Loucy (cell line): ENCODE measurements around the gene GULP1.

Experiments
- H2AFZ ChIP-seq: fragments of 200-600 bp; sonication (generic); 2 replicates; pipeline ENCODE4 v1.6.0; 2016; ENCODE audit warnings: antibody characterized with exemption, mild to moderate bottlenecking, low read length, moderate library complexity
- H3F3A ChIP-seq: fragments of 200-600 bp; 2 replicates; pipeline ENCODE4 v1.6.0; 2016; ENCODE audit warnings: antibody characterized with exemption, low read depth, mild to moderate bottlenecking
- H3K27me3 ChIP-seq: fragments of 200-600 bp; sonication (generic); 2 replicates; pipeline ENCODE4 v1.6.1; 2014; ENCODE audit warnings: low read length, mild to moderate bottlenecking; ENCODE audit not compliant: insufficient read depth, poor library complexity, severe bottlenecking
- H3K36me3 ChIP-seq: fragments of 200-600 bp; sonication (generic); 2 replicates; pipeline ENCODE4 v1.6.1; 2016; ENCODE audit warnings: low read length; ENCODE audit not compliant: insufficient read depth
- H3K4me1 ChIP-seq: fragments of 200-600 bp; sonication (generic); 2 replicates; pipeline ENCODE4 v1.5.1; 2014; ENCODE audit warnings: low read length, mild to moderate bottlenecking; ENCODE audit not compliant: insufficient read depth, poor library complexity, severe bottlenecking
- H3K4me2 ChIP-seq: fragments of 200-600 bp; sonication (generic); 2 replicates; pipeline ENCODE4 v1.6.0; 2014; ENCODE audit warnings: antibody characterized with exemption, low read length, low read depth, mild to moderate bottlenecking; ENCODE audit not compliant: poor library complexity, severe bottlenecking
- H3K4me3 ChIP-seq: fragments of 200-600 bp; sonication (generic); 2 replicates; pipeline ENCODE4 v1.5.1; 2014; ENCODE audit warnings: low read length, mild to moderate bottlenecking, mixed read lengths; ENCODE audit not compliant: poor library complexity, severe bottlenecking
- H3K79me2 ChIP-seq: fragments of 200-600 bp; sonication (generic); 2 replicates; pipeline ENCODE4 v1.6.1; 2014; ENCODE audit warnings: low read length; ENCODE audit not compliant: insufficient read depth
- H3K9ac ChIP-seq: fragments of 200-600 bp; sonication (generic); 2 replicates; pipeline ENCODE4 v1.6.0; 2014; ENCODE audit warnings: mild to moderate bottlenecking, low read depth, low read length, moderate library complexity; ENCODE audit not compliant: poor library complexity, severe bottlenecking
- H3K9me2 ChIP-seq: fragments of 200-600 bp; sonication (generic); replicated peaks from 2 replicates; pipeline ENCODE4 v1.6.1; 2016; ENCODE audit warnings: low read depth, low read length, mixed read lengths
- H3K9me3 ChIP-seq: fragments of 200-600 bp; sonication (generic); 2 replicates; pipeline ENCODE4 v1.6.1; 2014; ENCODE audit warnings: mild to moderate bottlenecking, antibody characterized with exemption, low read length, low read depth; ENCODE audit not compliant: insufficient read depth
- H4K20me1 ChIP-seq: fragments of 200-600 bp; sonication (generic); 2 replicates; pipeline ENCODE4 v1.6.0; 2014; ENCODE audit warnings: antibody characterized with exemption, low read length, mild to moderate bottlenecking; ENCODE audit not compliant: insufficient read depth, poor library complexity, severe bottlenecking
- EZH2phosphoT487 ChIP-seq: fragments of 200-600 bp; IDR thresholded peaks from 2 replicates; pipeline ENCODE4 v1.6.1; 2018; ENCODE audit warnings: antibody characterized with exemption, mild to moderate bottlenecking, moderate library complexity, borderline replicate concordance
- TF ChIP-seq, protein P1 (sequence below): fragments of 200-600 bp; sonication (generic); conservative IDR thresholded peaks from 2 replicates; pipeline ENCODE4 v1.5.1; 2014; ENCODE audit warnings: mild to moderate bottlenecking, antibody characterized with exemption, low read length

The GULP1 gene

DNA sequence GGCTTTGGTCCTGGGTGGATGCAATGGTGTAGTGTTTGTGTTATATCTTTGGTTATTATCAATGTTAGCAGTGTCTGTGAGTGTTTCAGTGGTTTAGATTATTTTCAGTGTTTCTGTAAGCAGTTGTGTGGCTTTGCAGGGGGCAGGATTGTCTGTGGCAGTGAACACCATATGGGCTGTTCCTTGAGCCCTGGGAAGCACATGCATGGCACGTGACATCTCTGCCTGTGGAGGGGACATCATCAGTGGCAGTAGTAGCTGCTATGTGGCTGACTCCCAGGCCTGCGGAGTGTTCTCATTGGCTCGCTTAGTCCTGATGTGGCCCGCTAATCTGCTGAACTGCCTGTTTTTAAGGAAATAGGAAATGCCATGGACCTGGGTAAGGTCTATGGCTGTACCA lies 327.5 kb downstream of the GULP1 start:
- Histone ChIP-seq H3K9me2 (no peaks in the 10 kb centered on the region), H2AFZ (no peak overlapping the region), H3K27me3 (no peaks in the 10 kb centered on the region), H3K4me1 (peaks cover 6% of the 10 kb centered on the region), H4K20me1 (no peaks in the 10 kb centered on the region), H3K4me2 (no peak overlapping the region), H3F3A (no peaks in the 10 kb centered on the region), H3K36me3 (no peaks in the 10 kb centered on the region), H3K9ac (no peak overlapping the region), H3K9me3 (no peaks in the 10 kb centered on the region), H3K4me3 (no peak overlapping the region), H3K79me2 (no peaks in the 10 kb centered on the region)
- TF ChIP-seq EZH2phosphoT487: no peak
- TF ChIP-seq, protein P1, sequence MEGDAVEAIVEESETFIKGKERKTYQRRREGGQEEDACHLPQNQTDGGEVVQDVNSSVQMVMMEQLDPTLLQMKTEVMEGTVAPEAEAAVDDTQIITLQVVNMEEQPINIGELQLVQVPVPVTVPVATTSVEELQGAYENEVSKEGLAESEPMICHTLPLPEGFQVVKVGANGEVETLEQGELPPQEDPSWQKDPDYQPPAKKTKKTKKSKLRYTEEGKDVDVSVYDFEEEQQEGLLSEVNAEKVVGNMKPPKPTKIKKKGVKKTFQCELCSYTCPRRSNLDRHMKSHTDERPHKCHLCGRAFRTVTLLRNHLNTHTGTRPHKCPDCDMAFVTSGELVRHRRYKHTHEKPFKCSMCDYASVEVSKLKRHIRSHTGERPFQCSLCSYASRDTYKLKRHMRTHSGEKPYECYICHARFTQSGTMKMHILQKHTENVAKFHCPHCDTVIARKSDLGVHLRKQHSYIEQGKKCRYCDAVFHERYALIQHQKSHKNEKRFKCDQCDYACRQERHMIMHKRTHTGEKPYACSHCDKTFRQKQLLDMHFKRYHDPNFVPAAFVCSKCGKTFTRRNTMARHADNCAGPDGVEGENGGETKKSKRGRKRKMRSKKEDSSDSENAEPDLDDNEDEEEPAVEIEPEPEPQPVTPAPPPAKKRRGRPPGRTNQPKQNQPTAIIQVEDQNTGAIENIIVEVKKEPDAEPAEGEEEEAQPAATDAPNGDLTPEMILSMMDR: no peak

- H3K9ac ChIP-seq: no peak overlapping the region
- no peaks in the 10 kb centered on the region for H3K27me3 ChIP-seq
- no peaks in the 10 kb centered on the region for H3K9me3 ChIP-seq
- TF ChIP-seq EZH2phosphoT487: no peak
- TF ChIP-seq, protein P1: no peak
- H4K20me1 ChIP-seq: no peaks in the 10 kb centered on the region
- no peak overlapping the region for H3K4me2 ChIP-seq
- H3K9me2 ChIP-seq: no peaks in the 10 kb centered on the region
- no peaks in the 10 kb centered on the region for H3F3A ChIP-seq
- no peaks in the 10 kb centered on the region for H3K79me2 ChIP-seq
- H2AFZ ChIP-seq: no peak overlapping the region
- peaks cover 14% of the 10 kb centered on the region for H3K4me1 ChIP-seq
- H3K4me3 ChIP-seq: no peak overlapping the region
- H3K36me3 ChIP-seq: no peaks in the 10 kb centered on the region
Observed at GRCh38 chr2:188620916-188621315, 329.2 kb downstream of the GULP1 start.

GRCh38 chr2:188622601-188623260 lies 331.1 kb downstream of the GULP1 start:
- no peaks in the 10 kb centered on the region for H3K27me3 ChIP-seq
- peaks cover 14% of the 10 kb centered on the region for H3K4me1 ChIP-seq
- TF ChIP-seq, protein P1: no peak
- no peak for TF ChIP-seq EZH2phosphoT487
- no peak overlapping the region for H3K4me2 ChIP-seq
- no peaks in the 10 kb centered on the region for H4K20me1 ChIP-seq
- H3K9me2 ChIP-seq: no peaks in the 10 kb centered on the region
- no peaks in the 10 kb centered on the region for H3F3A ChIP-seq
- no peak overlapping the region for H2AFZ ChIP-seq
- H3K9me3 ChIP-seq: no peaks in the 10 kb centered on the region
- H3K36me3 ChIP-seq: no peaks in the 10 kb centered on the region
- no peak overlapping the region for H3K9ac ChIP-seq
- no peaks in the 10 kb centered on the region for H3K79me2 ChIP-seq
- no peak overlapping the region for H3K4me3 ChIP-seq
